ENCODE data around the gene SLFNL1. TPM values are rescaled to one million over a fixed set of nuclear protein-coding genes. Genes with fewer than 3 reads are reported as not detected.

The SLFNL1 gene
- total RNA-seq, 4 donors from 2014 or later, result 0.20 to 2.4 (median 0.63) TPM

DNA sequence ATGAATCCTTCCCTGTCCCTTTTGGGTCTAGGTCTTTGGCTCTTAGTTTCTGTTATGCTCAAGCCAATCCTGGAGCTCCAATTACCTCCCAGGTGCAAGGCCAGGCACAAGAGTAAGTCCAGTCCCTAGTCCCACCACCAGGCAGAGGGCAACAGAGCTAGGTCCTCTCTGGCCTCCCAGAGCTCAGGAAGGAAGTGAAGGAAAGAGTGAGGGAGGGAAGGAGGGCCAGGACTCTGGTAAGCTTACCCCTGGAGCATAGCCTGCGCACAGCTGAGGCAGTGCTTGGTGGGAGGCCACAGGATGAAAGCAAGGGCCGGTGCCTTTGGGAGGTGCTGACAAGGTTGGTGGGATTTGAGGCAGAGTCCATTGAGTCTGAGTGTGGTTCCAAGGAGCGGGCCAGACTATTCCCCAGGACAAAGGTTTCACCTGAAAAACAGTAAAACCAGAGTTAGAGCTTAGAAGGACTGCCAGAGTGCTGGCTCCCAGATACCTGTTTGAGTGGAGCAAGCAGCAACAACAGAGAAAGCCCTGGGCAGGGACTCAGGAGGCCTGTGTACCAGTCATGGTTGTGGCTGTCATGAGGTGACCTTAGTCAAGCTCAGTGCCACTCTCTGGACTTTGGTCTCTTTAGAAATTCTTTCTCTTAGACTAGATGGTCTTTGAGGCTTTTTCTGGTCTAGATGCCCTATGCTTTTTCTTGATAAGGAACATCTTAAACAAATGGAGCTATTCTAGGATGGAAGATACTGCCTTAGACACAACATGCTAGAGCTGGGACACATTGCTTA lies 15.8 kb upstream of the SLFNL1 start:
- WGBS, 2 donors, result 95 to 96% methylated on average over 3 of the region's 3 CpGs
- Histone ChIP-seq H3K27me3 (no peaks in the 10 kb centered on the region), H3K9me3 (no peaks in the 10 kb centered on the region), H3K27ac (no peak overlapping the region), H3K36me3 (peaks cover 0 to 94% (median 10%) of the 10 kb centered on the region in 3 donors), H3K4me3 (no peak overlapping the region), H3K4me1 (no peaks in the 10 kb centered on the region)
- no peak for DNase-seq (ENCODE audit: low spot score in 2 of 2)
- TF ChIP-seq, protein P1, sequence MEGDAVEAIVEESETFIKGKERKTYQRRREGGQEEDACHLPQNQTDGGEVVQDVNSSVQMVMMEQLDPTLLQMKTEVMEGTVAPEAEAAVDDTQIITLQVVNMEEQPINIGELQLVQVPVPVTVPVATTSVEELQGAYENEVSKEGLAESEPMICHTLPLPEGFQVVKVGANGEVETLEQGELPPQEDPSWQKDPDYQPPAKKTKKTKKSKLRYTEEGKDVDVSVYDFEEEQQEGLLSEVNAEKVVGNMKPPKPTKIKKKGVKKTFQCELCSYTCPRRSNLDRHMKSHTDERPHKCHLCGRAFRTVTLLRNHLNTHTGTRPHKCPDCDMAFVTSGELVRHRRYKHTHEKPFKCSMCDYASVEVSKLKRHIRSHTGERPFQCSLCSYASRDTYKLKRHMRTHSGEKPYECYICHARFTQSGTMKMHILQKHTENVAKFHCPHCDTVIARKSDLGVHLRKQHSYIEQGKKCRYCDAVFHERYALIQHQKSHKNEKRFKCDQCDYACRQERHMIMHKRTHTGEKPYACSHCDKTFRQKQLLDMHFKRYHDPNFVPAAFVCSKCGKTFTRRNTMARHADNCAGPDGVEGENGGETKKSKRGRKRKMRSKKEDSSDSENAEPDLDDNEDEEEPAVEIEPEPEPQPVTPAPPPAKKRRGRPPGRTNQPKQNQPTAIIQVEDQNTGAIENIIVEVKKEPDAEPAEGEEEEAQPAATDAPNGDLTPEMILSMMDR (IDR thresholded peaks at IDR 0.05), result no peak
- TF ChIP-seq POLR2A (IDR thresholded peaks at IDR 0.05) (no peak), EP300 (IDR thresholded peaks at IDR 0.05) (no peak)

DNA sequence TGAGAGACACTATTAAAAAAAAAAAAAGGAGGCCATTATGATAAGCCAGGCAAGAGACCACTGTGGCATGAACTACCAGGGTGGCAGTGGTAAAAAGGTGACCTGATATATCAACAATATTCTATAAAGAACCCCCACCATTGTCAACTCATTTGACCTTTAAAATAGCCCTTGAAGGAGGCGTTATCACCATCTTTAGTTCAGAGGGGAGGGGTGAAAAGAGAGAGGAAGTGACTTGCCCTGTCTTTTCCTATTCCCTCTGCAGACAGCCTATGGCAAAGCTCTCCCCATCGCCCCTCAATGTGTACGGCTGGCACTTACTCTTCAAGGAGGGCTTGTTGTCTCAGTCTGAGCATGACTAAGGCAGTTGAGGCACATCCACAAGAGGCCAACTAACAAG lies 11.7 kb upstream of the SLFNL1 start:
- no peaks in the 10 kb centered on the region for H3K4me1 ChIP-seq
- no peak overlapping the region for H3K4me3 ChIP-seq
- no peak for DNase-seq (ENCODE audit: low spot score in 2 of 2)
- no peaks in the 10 kb centered on the region for H3K9me3 ChIP-seq
- WGBS, 2 donors, result 85 to 88% methylated on average over 3 of the region's 3 CpGs
- H3K27me3 ChIP-seq, result no peaks in the 10 kb centered on the region
- no peak overlapping the region for H3K27ac ChIP-seq
- H3K36me3 ChIP-seq, result peaks cover 2 to 97% (median 13%) of the 10 kb centered on the region in 3 donors
- TF ChIP-seq EP300 (IDR thresholded peaks at IDR 0.05), result no peak
- TF ChIP-seq, protein P1 (IDR thresholded peaks at IDR 0.05), result no peak
- no peak for TF ChIP-seq POLR2A (IDR thresholded peaks at IDR 0.05)

GRCh38 chr1:41032147-41032546 lies 10.6 kb upstream of the SLFNL1 start:
- H3K27ac ChIP-seq, result no peak overlapping the region
- H3K9me3 ChIP-seq, result no peaks in the 10 kb centered on the region
- no peak for DNase-seq (ENCODE audit: low spot score in 2 of 2)
- no peaks in the 10 kb centered on the region for H3K4me1 ChIP-seq
- WGBS, 2 donors, result 96% methylated on average over 2 of the region's 2 CpGs
- no peak overlapping the region for H3K4me3 ChIP-seq
- H3K36me3 ChIP-seq, result peaks cover 2 to 100% (median 19%) of the 10 kb centered on the region in 3 donors
- TF ChIP-seq POLR2A (IDR thresholded peaks at IDR 0.05) (no peak), EP300 (IDR thresholded peaks at IDR 0.05) (no peak)
- TF ChIP-seq, protein P1 (IDR thresholded peaks at IDR 0.05), result no peak
- no peaks in the 10 kb centered on the region for H3K27me3 ChIP-seq

GRCh38 chr1:41030872-41031616 lies 9.5 kb upstream of the SLFNL1 start:
- TF ChIP-seq POLR2A (IDR thresholded peaks at IDR 0.05), result no peak
- no peak overlapping the region for H3K4me3 ChIP-seq
- H3K27ac ChIP-seq, result no peak overlapping the region
- no peaks in the 10 kb centered on the region for H3K27me3 ChIP-seq
- no peaks in the 10 kb centered on the region for H3K9me3 ChIP-seq
- no peak for DNase-seq (ENCODE audit: low spot score in 2 of 2)
- H3K4me1 ChIP-seq, result no peaks in the 10 kb centered on the region
- WGBS, 2 donors, result 90 to 91% methylated on average over 8 of the region's 8 CpGs
- H3K36me3 ChIP-seq, result peaks cover 2 to 100% (median 11%) of the 10 kb centered on the region in 3 donors

DNA sequence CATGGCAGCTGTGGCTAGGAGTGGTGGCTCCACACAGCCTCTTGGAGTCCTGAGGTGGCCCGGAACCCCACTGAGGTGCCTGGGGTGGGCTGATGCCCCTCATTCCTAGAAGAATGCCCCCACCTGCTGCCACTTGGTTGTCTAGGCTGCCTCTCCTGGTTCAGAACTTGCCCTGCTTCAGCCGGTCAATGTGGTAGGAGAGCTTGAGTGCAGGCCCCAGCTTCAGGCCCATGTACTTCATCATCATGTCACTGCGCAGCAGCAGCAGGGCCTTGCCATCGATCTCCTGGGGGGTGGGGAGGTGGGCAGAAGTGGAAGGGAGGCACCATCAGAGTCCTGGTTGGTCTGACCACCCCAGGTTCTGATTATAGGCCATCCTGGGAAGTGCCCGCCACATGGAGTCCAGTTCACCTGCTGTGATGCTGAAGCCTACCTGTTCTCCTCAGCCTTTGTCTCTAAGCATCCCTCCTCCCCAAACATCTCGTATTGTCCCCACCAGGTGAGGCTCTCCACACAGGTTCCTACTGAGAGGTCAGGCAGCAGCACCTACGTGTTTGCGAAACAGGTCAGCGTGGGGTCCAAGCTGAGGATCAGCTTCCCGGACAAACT lies 6.6 kb upstream of the SLFNL1 start:
- H3K27me3 ChIP-seq, result no peaks in the 10 kb centered on the region
- peaks cover 2 to 98% (median 11%) of the 10 kb centered on the region in 3 donors for H3K36me3 ChIP-seq
- WGBS, 2 donors, result 96 to 97% methylated on average over 10 of the region's 10 CpGs
- no peak for DNase-seq (ENCODE audit: low spot score in 2 of 2)
- H3K9me3 ChIP-seq, result no peaks in the 10 kb centered on the region
- no peak overlapping the region for H3K27ac ChIP-seq
- H3K4me1 ChIP-seq, result no peaks in the 10 kb centered on the region
- TF ChIP-seq EP300 (IDR thresholded peaks at IDR 0.05) (no peak), POLR2A (IDR thresholded peaks at IDR 0.05) (no peak)
- TF ChIP-seq, protein P1 (IDR thresholded peaks at IDR 0.05), result no peak
- H3K4me3 ChIP-seq, result no peak overlapping the region

Data from tibial nerve (tissue), 4 donors.